Measurements from ENCODE around the gene KATNAL2. TPM values are rescaled to one million over a fixed set of nuclear protein-coding genes. Genes with fewer than 3 reads are reported as not detected.

The KATNAL2 gene
- total RNA-seq, 1 experiment from 2014 or later, result 12.1 TPM

DNA sequence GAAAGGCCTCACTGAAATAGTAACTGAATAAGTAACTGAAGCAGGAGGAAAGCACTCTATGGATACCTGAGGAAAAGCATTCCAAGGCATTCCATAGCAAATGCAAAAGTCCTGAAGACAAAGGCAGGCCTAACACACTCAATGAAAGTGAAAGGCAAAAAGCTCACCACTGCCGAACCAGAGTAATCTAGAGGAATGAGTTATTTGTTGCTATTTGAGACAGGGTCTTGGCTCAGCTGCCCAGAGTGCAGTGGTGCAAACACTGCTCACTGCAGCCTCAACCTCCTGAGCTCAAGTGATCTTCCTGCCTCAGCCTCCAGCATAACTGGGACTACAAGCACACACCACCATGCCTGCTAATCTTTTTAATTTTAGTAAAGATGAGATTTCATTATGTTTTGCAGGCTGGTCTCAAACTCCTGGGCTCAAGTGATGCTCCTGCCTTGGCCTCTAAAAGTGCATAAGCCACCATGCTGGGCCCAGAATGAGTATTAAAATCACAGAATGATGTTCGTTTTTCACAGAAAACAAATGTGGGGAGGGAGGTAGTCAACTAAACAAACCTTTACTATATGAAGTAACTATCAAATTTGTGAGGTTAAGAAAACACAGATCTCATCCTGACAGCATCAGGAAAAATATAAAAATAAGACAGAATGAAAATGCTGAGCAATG lies 18.0 kb upstream of the KATNAL2 start (continued):
- TF ChIP-seq, protein P1, sequence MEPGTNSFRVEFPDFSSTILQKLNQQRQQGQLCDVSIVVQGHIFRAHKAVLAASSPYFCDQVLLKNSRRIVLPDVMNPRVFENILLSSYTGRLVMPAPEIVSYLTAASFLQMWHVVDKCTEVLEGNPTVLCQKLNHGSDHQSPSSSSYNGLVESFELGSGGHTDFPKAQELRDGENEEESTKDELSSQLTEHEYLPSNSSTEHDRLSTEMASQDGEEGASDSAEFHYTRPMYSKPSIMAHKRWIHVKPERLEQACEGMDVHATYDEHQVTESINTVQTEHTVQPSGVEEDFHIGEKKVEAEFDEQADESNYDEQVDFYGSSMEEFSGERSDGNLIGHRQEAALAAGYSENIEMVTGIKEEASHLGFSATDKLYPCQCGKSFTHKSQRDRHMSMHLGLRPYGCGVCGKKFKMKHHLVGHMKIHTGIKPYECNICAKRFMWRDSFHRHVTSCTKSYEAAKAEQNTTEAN (CRISPR knock-in tag; IDR thresholded peaks at IDR 0.05), result no peak
- TF ChIP-seq IRF2 (CRISPR knock-in tag; IDR thresholded peaks at IDR 0.05; ENCODE audit: borderline replicate concordance, low read depth) (no peak), ELF4 (CRISPR knock-in tag; IDR thresholded peaks at IDR 0.05; ENCODE audit: low read depth) (no peak), USF1 (CRISPR knock-in tag; IDR thresholded peaks at IDR 0.05) (no peak)
- TF ChIP-seq, protein P2, sequence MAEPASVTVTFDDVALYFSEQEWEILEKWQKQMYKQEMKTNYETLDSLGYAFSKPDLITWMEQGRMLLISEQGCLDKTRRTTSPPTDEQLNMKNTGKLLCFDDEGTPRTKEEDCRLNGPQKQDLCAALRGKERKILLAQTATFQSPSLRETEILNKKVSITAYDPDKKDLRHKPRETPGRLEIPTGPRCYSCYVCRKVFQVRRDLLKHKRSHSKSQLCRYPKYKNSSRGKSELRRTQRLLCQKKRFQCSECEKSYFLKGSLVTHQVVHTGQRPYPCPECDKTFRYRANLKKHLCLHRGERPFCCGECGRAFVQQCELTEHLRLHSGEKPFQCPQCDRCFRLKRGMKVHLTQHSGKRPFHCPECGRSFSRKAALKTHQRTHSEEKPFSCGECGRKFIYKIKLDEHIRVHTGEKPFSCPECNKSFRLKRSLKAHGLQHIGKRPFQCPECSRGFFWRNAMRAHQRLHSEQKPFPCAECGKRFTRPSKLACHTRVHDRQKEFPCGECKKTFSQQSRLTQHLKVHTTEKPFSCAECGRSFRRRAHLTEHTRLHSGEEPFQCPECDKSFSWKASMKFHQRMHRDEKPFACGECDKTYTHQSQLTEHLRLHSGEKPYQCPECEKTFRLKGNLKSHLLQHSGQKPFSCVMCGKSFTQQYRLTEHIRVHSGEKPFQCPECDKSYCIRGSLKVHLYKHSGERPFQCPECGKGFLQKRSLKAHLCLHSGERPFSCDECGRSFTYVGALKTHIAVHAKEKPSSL (CRISPR knock-in tag; conservative IDR thresholded peaks at IDR 0.05), result no peak

DNA sequence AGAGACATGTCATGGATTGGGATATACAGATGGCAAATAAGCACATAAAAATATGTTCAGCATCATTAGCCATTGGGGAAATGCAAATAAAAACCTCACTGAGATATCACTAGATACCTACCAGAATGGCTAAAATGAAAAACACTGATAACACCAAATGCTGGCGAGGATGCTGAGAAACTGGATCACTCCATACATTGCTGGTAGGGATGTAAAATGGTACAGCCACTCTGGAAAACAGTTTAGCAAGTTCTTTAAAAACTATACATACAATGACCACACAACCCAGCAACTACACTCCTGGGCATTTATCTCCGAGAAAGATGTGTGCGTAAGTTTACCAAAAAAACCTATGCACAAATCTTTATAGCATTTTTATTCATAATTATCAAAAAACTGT lies 14.0 kb upstream of the KATNAL2 start:
- CTCF ChIA-PET, result no interaction called here
- Mint-ChIP-seq H3K27ac (peak overlapping the region; percentile 15), H3K36me3 (peaks cover 40% of the 10 kb centered on the region), H3K4me1 (peaks cover 26% of the 10 kb centered on the region), H3K9me3 (peaks cover 15% of the 10 kb centered on the region), H3K27me3 (ENCODE audit: low read depth) (no peaks in the 10 kb centered on the region), H3K4me3 (no peak overlapping the region)
- no peak for TF ChIP-seq TEAD4 (CRISPR knock-in tag; IDR thresholded peaks at IDR 0.05)
- 0 out of 2 replicates have a peak, but pooled peaks have one; percentile 55 for TF ChIP-seq GTF2I (CRISPR knock-in tag; conservative IDR thresholded peaks at IDR 0.05)
- ATAC-seq, result no peak
- no peak for DNase-seq (ENCODE audit: low spot score)
- POLR2A ChIA-PET, result no interaction called here

DNA sequence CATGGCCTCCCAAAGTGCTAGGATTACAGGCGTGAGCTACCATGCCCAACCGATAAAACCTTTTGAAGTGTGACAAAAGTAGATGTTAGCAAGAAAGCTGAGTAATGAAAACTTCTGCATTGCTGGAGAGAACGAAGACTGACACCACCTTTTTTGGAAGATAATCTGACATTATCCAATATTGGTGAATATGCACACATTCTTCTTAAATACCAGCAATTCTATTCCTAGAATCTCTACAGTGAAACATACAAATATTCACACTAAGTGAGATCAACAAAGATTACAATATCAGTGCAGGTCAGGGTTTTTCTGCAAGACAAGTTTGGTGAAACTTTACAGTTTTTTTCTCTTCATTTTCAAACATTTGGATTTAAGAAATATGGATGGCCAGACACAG lies 7.9 kb upstream of the KATNAL2 start:
- H3K27me3 Mint-ChIP-seq (ENCODE audit: low read depth), result no peaks in the 10 kb centered on the region
- peaks cover 51% of the 10 kb centered on the region for H3K4me1 Mint-ChIP-seq
- ATAC-seq (no peak), DNase-seq (ENCODE audit: low spot score) (no peak)
- H3K27ac Mint-ChIP-seq, result peak overlapping the region; percentile 20; the same call in 1 of the 2 replicates
- ChIA-PET CTCF (no interaction called here), POLR2A (no interaction called here)
- peaks cover 30% of the 10 kb centered on the region for H3K36me3 Mint-ChIP-seq
- no peak overlapping the region for H3K4me3 Mint-ChIP-seq
- H3K9me3 Mint-ChIP-seq, result peaks cover 15% of the 10 kb centered on the region
- TF ChIP-seq ZNF281 (CRISPR knock-in tag; IDR thresholded peaks at IDR 0.05), result no peak
- TF ChIP-seq MXD4 (CRISPR knock-in tag; IDR thresholded peaks at IDR 0.05; ENCODE audit: borderline replicate concordance), result no peak
- no peak for TF ChIP-seq ZNF219 (CRISPR knock-in tag; IDR thresholded peaks at IDR 0.05; ENCODE audit: borderline replicate concordance)
- TF ChIP-seq SMAD4 (CRISPR knock-in tag; IDR thresholded peaks at IDR 0.05), result no peak
- TF ChIP-seq GTF2I (CRISPR knock-in tag; conservative IDR thresholded peaks at IDR 0.05), result no peak
- no peak for TF ChIP-seq PREB (CRISPR knock-in tag; IDR thresholded peaks at IDR 0.05; ENCODE audit: borderline replicate concordance)
- TF ChIP-seq NFYB (CRISPR knock-in tag; conservative IDR thresholded peaks at IDR 0.05; ENCODE audit: low read depth), result no peak
- TF ChIP-seq E2F1 (CRISPR knock-in tag; IDR thresholded peaks at IDR 0.05), result no peak
- TF ChIP-seq SP1 (CRISPR knock-in tag; conservative IDR thresholded peaks at IDR 0.05), result no peak
- TF ChIP-seq, protein P3, sequence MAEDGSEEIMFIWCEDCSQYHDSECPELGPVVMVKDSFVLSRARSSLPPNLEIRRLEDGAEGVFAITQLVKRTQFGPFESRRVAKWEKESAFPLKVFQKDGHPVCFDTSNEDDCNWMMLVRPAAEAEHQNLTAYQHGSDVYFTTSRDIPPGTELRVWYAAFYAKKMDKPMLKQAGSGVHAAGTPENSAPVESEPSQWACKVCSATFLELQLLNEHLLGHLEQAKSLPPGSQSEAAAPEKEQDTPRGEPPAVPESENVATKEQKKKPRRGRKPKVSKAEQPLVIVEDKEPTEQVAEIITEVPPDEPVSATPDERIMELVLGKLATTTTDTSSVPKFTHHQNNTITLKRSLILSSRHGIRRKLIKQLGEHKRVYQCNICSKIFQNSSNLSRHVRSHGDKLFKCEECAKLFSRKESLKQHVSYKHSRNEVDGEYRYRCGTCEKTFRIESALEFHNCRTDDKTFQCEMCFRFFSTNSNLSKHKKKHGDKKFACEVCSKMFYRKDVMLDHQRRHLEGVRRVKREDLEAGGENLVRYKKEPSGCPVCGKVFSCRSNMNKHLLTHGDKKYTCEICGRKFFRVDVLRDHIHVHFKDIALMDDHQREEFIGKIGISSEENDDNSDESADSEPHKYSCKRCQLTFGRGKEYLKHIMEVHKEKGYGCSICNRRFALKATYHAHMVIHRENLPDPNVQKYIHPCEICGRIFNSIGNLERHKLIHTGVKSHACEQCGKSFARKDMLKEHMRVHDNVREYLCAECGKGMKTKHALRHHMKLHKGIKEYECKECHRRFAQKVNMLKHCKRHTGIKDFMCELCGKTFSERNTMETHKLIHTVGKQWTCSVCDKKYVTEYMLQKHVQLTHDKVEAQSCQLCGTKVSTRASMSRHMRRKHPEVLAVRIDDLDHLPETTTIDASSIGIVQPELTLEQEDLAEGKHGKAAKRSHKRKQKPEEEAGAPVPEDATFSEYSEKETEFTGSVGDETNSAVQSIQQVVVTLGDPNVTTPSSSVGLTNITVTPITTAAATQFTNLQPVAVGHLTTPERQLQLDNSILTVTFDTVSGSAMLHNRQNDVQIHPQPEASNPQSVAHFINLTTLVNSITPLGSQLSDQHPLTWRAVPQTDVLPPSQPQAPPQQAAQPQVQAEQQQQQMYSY (CRISPR knock-in tag; IDR thresholded peaks at IDR 0.05), result no peak
- no peak for TF ChIP-seq ATF6 (CRISPR knock-in tag; IDR thresholded peaks at IDR 0.05)

All from WTC11 (cell line).